Suprapubic skin (tissue), 4 donors: Measurements from ENCODE around the gene BEST3.

Experiments used
- EP300 ChIP-seq: sonication (generic); formaldehyde crosslinking; IDR thresholded peaks from one replicate; pipeline ENCODE4 v1.6.1; 2017; ENCODE audit warnings: antibody characterized with exemption
- POLR2AphosphoS5 ChIP-seq, 3 donors: sonication (generic); formaldehyde crosslinking; IDR thresholded peaks; one replicate each; pipeline ENCODE4 v1.6.1; 2017; ENCODE audit warnings: antibody characterized with exemption in 3 of 3
- TF ChIP-seq, protein P1 (sequence below), 2 donors: fragments of 200-600 bp in 1 of 2; fragments of 450-650 bp in 1 of 2; sonication (generic) in 1 of 2; IDR thresholded peaks; one replicate each; pipeline ENCODE4 v1.5.1; 2016 to 2019; ENCODE audit warnings: antibody characterized with exemption in 2 of 2, mild to moderate bottlenecking in 1 of 2, moderate library complexity in 1 of 2

DNA sequence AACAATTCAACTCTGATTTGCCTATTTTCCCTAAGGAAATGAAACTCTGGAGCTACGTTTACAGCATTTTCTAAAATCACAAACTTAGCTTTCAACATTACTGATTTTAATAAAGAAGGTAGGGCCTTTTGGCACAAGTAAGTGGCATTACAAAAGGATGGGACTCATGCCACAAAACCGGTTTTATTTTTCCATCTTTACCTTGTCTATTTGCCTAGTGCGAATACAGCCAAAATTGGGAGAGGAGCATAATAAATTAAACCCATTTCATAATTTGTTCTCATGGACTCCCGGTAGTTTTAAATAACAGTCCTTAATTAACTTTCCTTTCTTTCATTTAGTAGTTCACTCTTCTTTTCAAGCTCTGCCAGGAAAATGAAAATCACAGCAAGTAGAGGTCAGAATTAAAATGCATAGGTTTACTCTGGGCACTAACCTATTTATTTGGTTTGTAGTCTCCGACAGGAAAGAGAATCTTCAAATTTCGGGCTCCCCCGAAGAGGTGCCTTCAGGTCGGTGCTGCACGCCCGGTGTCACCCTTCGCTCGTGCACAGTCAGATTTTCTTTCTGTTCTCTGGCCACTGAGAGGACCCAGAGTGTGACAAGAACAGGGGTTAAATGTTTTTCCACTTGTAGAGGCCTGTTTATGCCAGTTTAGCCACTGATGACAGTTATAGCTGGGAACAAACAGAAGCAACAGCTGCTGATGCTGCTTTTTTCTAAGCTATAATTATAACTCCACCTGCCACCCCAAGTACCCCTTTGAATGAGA, at the start of gene BEST3:
- TF ChIP-seq, protein P1, sequence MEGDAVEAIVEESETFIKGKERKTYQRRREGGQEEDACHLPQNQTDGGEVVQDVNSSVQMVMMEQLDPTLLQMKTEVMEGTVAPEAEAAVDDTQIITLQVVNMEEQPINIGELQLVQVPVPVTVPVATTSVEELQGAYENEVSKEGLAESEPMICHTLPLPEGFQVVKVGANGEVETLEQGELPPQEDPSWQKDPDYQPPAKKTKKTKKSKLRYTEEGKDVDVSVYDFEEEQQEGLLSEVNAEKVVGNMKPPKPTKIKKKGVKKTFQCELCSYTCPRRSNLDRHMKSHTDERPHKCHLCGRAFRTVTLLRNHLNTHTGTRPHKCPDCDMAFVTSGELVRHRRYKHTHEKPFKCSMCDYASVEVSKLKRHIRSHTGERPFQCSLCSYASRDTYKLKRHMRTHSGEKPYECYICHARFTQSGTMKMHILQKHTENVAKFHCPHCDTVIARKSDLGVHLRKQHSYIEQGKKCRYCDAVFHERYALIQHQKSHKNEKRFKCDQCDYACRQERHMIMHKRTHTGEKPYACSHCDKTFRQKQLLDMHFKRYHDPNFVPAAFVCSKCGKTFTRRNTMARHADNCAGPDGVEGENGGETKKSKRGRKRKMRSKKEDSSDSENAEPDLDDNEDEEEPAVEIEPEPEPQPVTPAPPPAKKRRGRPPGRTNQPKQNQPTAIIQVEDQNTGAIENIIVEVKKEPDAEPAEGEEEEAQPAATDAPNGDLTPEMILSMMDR (IDR thresholded peaks at IDR 0.05), result no peak
- TF ChIP-seq POLR2AphosphoS5 (IDR thresholded peaks at IDR 0.05), result no peak
- no peak for TF ChIP-seq EP300
